NCI-H1048 (cell line): ENCODE results near the gene ADARB1.
"Not testable (repeated sequence)": the region's sequence is repeated elsewhere in the genome, so short reads cannot be mapped to it uniquely, and the experiment has no call there.

Experiments used
- DNase-seq: peaks from one replicate; lab custom pipeline; 2025; lab: John Stamatoyannopoulos, UW

ADARB1 gene

DNA sequence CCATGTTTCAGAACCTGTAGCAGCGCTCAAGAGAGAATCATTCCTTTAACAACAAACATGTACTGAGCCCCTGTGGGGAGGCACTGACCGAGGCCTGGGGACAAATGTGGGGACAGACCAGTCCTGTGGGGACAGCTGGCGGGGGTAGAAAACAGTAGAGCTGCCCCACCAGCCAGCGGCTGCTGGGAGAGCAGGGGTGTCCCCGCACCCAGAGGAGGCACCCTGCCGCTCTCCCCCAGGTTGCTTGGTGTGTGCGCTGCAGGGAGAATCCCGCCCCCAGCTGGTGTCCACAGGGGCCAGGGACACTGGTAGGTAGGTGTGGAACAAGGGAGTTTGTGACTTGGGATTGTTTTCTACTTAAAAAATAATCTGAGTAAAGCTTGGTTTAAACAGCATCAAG, 62.1 kb downstream of the ADARB1 start:
- DNase-seq, result no peak

GRCh38 chr21:45136927-45137611, 62.7 kb downstream of the ADARB1 start:
- no peak for DNase-seq

DNA sequence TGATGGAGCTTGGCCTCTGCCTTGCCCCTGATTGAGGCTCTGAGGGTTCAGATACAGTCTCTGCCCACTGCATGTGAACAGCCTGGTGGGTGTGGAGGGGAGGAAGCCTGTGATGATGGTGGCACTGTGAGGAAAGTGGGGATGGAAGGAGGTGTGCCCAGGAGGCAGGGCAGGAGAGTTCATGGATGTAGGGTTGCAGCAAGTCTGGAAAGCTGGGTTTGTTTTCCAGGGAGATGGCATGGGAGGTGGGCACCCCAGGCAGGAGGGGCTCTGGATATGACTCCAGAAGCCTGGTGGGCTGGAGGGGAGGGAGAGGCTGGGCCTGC, 63.2 kb downstream of the ADARB1 start:
- DNase-seq, result no peak

DNA sequence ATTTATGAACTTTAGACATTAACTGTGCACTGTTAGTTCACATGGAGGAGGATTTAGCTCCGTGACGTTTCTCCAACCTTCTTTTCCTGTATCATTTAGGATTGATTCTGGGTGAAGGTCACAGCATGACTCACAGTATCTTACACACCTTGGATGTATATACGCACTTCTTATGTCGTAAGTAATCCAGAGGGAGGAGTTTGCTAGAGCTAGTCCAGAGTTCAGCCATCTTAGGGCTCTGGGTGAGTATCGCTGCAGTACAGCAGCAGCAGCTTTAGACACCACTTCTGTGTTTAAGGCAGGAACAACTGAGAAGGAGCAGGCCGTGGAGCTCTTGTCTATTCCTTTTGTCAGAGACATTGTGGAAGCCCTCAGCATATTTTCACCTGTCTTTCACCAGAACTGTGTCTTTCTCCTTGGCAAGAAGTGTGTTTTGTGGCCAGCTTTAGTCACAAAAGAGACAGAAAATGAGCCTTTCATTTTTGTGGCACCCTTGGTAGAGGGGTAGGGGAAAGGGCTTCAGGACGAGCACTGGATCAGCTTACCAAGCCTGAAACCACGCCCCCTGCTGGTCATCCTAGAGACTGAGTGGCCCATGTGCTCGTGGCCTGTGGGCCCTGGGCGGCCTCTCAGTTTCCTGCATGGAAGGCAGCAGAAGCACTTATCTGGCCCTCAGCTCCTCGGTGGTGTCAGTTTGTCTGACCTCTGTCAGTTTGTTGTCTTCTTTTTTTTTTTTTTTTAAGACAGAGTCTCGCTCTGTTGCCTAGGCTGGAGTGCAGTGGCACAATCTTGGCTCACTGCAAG, 64.0 kb downstream of the ADARB1 start:
- peak; percentile 43 for DNase-seq

- not testable (repeated sequence) for DNase-seq
These were observed 64.6 kb downstream of the ADARB1 start for GRCh38 chr21:45139003-45139360.

- no peak for DNase-seq
These were observed 65.1 kb downstream of the ADARB1 start for GRCh38 chr21:45139473-45139872.

DNA sequence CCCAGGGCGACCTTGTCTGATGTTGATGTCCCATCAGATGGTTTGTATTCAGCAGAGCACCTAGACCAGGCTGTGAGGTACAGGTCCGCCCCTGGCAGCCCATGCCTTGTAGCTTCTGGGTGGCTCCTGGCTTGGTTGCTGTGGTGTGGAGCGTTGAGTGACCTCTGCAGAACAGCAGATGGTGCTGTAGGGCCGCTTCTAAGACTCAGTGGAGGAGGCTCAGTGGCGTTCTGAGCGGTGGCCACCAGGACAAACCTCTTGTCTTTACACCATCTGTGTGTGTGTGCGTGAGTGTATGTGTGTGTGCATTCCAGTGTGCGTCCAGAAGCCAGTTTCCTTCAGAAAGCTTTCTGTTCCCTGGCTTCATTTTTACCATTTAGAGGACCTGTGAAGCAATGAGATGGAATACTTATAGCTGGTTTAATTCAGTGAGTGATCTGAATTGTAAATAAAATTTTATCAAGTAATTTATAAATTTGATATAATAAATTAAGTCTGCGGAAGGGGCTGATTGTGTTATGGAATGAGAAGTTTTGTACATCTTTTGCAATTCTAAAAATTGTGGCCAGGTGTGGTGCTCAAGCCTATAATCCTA, 66.1 kb downstream of the ADARB1 start:
- DNase-seq, result peak; percentile 56

- not testable (repeated sequence) for DNase-seq
These were observed 66.6 kb downstream of the ADARB1 start for GRCh38 chr21:45140944-45141343.

GRCh38 chr21:45141507-45141906, 67.1 kb downstream of the ADARB1 start:
- no peak for DNase-seq

GRCh38 chr21:45142469-45143308, 68.3 kb downstream of the ADARB1 start:
- no peak for DNase-seq

DNA sequence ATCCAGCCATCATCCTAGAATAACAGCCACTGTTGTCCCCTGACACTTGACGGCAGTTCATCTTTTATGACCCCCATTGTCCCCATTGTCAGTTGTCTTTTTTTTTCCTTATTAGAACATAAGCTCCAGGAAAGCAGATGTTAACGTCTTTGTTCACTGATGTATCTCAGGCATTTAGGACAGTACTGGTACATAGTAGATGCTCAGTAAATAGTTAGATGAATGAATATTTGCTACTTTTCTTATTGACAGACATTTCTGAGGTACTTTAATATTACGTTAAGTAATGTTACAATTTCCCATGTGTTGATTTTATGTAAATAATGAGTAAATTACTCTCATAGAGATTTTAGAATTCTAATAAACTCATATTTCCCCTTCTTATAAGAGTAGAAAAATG, 69.5 kb downstream of the ADARB1 start:
- no peak for DNase-seq

- no peak for DNase-seq
These were observed 70.8 kb downstream of the ADARB1 start for GRCh38 chr21:45145146-45145545.

DNA sequence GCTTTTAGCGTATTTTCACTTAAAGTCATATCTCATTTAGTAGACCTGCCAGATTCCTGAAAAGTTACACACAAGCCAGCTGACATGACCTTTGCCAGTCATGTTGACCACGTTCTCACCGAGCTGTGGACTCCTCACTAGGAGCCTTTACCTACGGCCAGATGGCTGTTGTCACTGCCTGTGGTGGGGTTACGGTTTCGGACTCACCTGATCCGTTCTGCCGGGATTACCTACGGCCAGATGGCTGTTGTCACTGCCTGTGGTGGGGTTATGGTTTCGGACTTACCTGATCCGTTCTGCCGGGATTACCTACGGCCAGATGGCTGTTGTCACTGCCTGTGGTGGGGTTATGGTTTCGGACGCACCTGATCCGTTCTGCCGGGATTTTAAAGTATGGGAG, 71.5 kb downstream of the ADARB1 start:
- not testable (repeated sequence) for DNase-seq

DNA sequence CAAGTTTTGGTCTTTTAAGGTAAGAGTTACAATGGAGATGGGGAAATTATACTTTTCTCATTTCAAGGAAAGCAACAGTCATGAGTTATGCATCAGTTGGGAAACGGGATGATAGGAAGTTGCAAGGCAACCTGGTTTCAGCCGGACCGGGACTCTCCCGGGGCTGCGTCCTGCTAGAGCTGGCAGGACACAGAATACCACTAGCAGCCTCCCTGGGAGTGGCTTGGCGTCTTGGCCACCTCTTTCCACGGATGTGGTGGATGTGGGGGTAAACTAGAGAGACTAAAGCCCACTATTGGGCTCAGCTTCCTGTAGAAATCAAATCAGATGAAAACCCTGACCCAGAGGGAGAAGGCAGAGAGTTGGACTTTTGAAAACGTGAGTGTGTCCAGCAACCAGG, 71.9 kb downstream of the ADARB1 start:
- no peak for DNase-seq

GRCh38 chr21:45146801-45147200, 72.4 kb downstream of the ADARB1 start:
- DNase-seq, result no peak

GRCh38 chr21:45147473-45148315, 73.3 kb downstream of the ADARB1 start:
- no peak for DNase-seq

- no peak for DNase-seq
These were observed 74.1 kb downstream of the ADARB1 start for GRCh38 chr21:45148316-45148990.

DNA sequence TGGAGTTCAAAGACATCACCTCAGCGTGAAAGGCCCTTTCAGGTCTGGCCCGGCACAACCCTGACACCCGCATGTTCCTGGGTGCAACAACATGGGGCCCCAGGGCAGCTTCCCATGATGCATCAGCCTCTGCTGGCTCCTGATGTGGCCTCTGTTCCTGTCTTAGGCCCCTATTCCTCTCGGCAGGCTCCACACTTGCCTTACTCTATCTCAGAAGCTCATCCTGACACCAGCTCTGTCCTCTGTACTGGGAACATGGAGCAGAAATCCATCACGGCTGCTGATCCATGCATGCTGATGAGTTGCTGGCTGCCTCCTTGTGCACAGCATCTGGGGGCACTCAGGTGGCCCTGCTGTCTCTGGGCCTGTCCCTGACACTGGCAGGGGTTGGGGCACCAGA, 74.6 kb downstream of the ADARB1 start:
- no peak for DNase-seq

DNA sequence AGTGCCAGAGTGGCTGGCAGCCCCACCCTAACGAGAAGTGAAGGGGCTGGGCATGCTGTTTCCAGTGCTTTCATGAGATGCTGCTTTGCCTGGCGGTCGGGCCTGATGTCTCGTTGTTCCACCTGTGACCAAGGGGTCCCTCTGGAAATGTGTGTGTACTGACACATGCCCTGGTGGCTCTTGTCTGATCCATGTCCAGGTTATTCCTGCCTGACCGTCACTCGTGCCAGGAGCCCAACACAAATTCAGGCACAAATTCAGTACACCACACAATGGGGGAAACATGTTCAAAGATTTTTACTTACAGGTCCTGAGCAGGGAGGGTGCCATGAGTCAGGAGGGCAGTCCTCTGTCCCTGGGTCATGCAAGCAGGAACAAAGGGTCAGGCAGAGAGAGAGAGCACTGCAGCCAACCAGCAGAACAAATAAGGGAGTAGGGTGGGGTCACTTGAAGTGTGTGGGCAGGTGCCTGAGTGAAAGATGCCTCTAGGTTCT, 76.3 kb downstream of the ADARB1 start:
- no peak for DNase-seq

- no peak for DNase-seq
These were observed 77.2 kb downstream of the ADARB1 start for GRCh38 chr21:45151445-45152160.
